GM10266 (cell line): ENCODE data around the gene ZNF841.
"Not testable (repeated sequence)": the region's sequence is repeated elsewhere in the genome, so short reads cannot be mapped to it uniquely, and the experiment has no call there.

Experiments
- DNase-seq: peaks from one replicate; pipeline ENCODE4 v3.0.0; 2012; ENCODE audit errors: extremely low spot score
- TF ChIP-seq, protein P1 (sequence below): IDR thresholded peaks from 2 replicates; pipeline ENCODE4 v1.5.1; 2012; ENCODE audit warnings: mild to moderate bottlenecking, low read depth; ENCODE audit not compliant: control insufficient read depth, insufficient read depth; ENCODE audit errors: missing control alignments

The ZNF841 gene

DNA sequence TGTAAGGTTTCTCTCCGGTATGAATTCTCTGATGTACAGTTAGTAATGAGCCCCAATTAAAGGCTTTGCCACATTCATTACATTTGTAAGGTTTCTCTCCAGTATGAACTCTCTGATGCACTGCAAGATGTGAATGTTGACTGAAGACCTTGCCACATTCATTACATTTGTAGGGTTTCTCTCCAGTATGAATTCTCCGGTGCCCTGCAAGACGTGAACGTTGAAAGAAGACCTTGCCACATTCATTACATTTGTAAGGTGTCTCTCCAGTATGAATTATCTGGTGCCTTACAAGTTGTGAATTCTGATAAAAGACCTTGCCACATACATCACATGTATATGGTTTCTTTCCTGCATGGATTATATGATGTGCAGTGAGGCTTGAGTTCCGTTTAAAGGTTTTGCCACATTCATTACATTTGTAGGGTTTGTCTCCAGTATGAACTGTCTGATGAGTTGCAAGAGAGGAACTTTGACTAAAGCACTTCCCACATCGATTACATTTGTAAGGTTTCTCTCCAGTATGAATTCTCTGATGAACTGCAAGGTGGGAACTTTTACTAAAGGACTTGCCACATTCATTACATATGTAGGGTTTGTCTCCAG lies 29.2 kb downstream of the ZNF841 start:
- TF ChIP-seq, protein P1, sequence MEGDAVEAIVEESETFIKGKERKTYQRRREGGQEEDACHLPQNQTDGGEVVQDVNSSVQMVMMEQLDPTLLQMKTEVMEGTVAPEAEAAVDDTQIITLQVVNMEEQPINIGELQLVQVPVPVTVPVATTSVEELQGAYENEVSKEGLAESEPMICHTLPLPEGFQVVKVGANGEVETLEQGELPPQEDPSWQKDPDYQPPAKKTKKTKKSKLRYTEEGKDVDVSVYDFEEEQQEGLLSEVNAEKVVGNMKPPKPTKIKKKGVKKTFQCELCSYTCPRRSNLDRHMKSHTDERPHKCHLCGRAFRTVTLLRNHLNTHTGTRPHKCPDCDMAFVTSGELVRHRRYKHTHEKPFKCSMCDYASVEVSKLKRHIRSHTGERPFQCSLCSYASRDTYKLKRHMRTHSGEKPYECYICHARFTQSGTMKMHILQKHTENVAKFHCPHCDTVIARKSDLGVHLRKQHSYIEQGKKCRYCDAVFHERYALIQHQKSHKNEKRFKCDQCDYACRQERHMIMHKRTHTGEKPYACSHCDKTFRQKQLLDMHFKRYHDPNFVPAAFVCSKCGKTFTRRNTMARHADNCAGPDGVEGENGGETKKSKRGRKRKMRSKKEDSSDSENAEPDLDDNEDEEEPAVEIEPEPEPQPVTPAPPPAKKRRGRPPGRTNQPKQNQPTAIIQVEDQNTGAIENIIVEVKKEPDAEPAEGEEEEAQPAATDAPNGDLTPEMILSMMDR = no peak
- no peak for DNase-seq

DNA sequence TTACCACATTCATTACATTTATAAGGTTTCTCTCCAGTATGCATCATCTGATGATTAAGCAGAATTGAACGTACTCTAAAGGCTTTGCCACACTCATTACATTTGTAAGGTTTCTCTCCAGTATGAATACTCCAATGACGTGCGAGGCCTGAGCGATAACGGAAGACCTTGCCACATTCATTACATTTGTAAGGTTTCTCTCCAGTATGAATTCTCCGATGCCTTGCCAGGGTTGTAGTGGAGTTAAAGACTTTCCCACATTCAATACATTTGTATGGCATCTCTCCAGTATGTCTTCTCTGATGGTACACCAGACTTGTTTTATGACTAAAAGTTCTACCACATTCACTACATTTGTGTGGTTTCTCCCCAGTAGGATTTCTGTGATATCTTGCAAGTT lies 30.2 kb downstream of the ZNF841 start:
- TF ChIP-seq, protein P1 = no peak
- DNase-seq = no peak

DNA sequence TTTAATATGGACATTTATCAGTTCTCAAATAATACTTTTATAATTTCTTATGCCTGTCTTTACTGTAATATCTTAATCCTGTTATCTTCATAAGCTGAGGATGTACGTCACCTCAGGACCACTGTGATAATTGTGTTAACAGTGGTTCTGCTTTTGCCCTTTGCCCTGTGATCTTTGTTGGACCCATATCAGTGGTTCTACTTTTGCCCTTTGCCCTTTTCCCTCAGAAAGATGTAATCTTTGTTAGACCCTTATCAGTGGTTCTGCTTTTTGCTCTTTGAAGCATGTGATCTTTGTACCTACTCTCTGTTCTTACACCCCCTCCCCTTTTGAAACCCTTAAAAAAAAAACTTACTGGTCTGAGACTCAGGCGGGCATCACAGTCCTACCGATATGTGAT lies 39.1 kb downstream of the ZNF841 start:
- not testable (repeated sequence) for DNase-seq

DNA sequence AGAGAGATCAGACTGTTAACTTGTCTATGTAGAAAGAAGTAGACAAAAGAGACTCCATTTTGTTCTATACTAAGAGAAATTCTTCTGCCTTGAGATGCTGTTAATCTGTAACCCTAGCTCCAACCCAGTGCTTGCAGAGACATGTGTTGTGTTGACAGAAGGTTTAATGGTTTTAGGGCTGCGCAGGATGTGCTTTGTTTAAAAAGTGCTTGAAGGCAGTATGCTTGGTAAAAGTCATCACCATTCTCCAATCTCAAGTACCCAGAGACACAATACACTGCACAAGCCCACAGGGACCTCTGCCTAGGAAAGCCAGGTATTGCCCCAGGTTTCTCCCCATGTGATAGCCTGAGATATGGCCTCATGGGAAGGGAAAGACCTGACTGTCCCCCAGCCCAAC lies 43.8 kb downstream of the ZNF841 start:
- DNase-seq = not testable (repeated sequence)

DNA sequence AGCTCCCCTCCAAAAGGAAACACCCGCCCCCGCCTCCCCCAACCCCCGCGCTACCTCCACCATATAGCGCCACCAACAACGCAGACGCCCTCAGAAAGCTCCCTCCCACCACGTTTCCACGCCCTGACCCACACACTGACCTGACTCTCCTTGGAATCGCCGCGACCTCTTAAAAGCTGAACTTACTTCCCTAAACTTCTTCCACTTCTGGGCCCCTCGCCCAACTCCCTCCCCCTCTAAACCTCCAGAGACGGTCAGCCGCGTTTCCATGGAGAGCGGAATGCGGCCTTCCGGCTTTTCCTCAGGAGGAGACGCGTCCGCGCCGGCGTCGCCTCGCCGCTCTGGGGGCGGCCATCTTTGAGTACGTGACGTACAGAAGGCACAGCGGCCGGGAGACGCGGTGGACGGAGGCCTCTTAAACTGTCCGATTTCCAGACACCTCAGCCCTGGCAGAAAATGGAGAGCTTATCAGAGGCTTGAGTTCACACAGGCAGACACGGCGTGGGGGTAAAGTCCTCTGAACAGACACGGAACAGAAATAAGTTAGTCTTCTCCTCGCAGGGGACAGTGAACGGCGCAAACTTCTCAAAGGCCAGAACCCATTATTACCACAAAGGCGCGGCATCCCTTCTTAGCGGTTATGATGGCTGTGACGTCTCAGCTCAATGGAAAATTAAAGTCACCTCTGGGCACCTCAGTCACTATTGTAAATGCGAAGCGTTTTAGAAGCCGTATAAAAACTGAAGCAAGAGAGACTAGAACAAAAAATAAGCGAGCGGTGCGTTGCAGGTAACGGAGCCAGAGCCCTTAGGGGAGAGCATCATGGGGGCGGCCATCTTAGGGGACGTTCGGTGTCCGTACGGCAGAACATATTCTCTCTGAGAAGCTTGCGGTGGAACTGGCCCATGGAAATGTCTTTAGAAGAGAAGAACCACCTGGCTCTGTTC lies 46.7 kb downstream of the ZNF841 start, which contains the start of gene ZNF432:
Gene ZNF432, minus strand, starts transcription at position 284 of the 947 bp plus-strand sequence. CDS start 1,970 bp downstream, outside the sequence.
- peak; percentile 84 for DNase-seq

DNA sequence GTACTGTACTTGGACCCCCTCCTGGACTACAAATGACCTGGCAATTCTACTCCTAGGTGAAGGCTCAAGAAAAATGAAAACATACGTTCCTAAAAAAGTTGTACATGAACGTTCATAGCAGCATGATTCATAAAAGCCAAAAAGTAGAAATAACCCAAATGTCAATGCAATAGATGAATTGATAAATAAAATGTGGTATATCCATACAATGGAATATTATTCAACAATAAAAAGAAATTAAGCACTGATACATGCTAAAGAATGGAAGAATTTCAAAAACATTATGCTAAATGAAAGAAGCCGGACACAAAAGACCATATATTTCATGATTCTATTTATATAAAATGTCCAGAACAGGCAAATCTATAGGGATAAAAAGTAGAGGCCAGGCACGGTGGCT lies 56.4 kb downstream of the ZNF841 start:
- no peak for DNase-seq
- TF ChIP-seq, protein P1 = no peak

More for the DNA sequence above, 46.7 kb downstream of the ZNF841 start, which contains the start of gene ZNF432:
- TF ChIP-seq, protein P1 = no peak

DNA sequence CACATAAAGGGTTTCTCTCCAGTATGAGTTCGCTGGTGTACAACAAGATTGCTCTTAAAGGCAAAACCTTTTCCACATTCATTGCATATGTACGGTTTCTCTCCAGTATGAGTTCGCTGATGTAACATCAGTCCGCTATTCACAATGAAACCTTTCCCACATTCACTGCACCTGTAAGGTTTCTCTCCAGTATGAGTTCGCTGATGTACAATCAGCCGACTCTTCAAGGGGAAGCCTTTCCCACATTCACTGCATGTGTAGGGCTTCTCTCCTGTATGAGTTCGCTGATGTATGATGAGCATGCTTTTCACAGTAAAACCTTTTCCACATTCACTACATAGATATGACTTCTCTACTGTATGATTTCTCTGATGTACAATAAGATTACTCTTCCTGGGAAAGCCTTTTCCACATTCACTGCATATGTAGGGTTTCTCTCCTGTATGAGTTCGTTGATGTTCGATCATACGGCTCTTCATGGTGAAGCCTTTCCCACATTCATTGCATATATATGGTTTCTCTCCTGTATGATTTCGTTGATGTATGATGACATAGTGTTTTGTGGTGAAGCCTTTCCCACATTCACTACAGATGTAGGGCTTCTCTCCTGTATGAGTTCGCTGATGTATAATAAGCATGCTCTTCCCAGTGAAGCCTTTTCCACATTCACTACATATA lies 61.4 kb downstream of the ZNF841 start:
- TF ChIP-seq, protein P1 = no peak
- no peak for DNase-seq

DNA sequence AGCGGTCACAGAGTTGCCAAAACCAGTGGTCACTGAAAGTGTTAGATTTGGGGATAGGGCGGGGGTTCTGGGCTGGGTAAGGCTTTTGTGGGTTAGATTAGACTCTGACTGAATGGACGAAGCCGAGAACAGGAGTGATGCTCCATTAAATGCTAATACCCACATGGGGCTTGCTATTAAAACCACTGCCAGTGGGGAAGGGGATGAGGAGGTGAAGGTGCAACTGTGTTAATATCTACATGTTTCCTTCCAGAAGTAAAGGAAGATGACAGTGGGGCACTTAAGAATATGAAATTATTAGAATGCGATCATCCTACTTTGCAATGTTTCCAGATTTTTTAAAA lies 66.8 kb downstream of the ZNF841 start:
- TF ChIP-seq, protein P1 = no peak
- peak; percentile 23 for DNase-seq
